Endothelial cell of umbilical vein (primary cell): Measurements from ENCODE around the gene SELENOF. TPM values are rescaled to one million over a fixed set of nuclear protein-coding genes. Genes with fewer than 3 reads are reported as not detected.

Source experiments
- BruUV-seq: library from RNA; stranded (reverse); fragments of 400-500 nt; replicated peaks from 2 replicates; lab custom pipeline; 2021; lab: Mats Ljungman, UMichigan
- CTCF ChIA-PET: fragments of 300-600, 350-600 bp; sonication (Branson Sonifier 250); formaldehyde crosslinking; loops from one replicate; lab custom pipeline; 2021; ENCODE audit warnings: antibody characterized with exemption, inconsistent platforms; lab: Charles Lee
- POLR2A ChIA-PET: fragments of 300-600, 350-600 bp; sonication (Branson Sonifier 250); formaldehyde crosslinking; loops from one replicate; lab custom pipeline; 2021; ENCODE audit warnings: antibody characterized with exemption, inconsistent platforms; lab: Charles Lee
- DNase-seq: peaks from one replicate; pipeline ENCODE4 v3.0.0-alpha.2; 2011; ENCODE audit warnings: low read depth, low spot score
- FAIRE-seq: peaks from 2 replicates; lab custom pipeline; 2011; peaks lifted over from hg19 to GRCh38; lab: Jason Lieb, UNC
- H2AFZ ChIP-seq: 2 replicates; pipeline ENCODE4 v1.6.0; 2012; ENCODE audit warnings: low read depth, low read length, control low read depth, inconsistent platforms
- H3K27ac ChIP-seq: 2 replicates; pipeline ENCODE4 v1.5.1; 2011; ENCODE audit warnings: low read depth, mild to moderate bottlenecking, control low read depth, low read length, moderate library complexity; ENCODE audit not compliant: insufficient read depth
- H3K27me3 ChIP-seq, 2 experiments: 2 replicates each; pipeline versions ENCODE4 v1.6.0 to v1.6.1; 2011; ENCODE audit warnings: low read length in 2 of 2, mixed read lengths in 1 of 2; ENCODE audit not compliant: control insufficient read depth in 2 of 2, insufficient read depth in 2 of 2
- H3K36me3 ChIP-seq, 2 experiments: 2 replicates in 1 of 2; 3 replicates in 1 of 2; pipeline ENCODE4 v1.5.1; 2011; ENCODE audit warnings: low read length in 2 of 2, mild to moderate bottlenecking in 1 of 2, moderate library complexity in 1 of 2; ENCODE audit not compliant: control insufficient read depth in 2 of 2, insufficient read depth in 2 of 2; ENCODE audit errors: extremely low read depth in 1 of 2
- H3K4me1 ChIP-seq: 3 replicates; pipeline ENCODE4 v1.5.1; 2011; ENCODE audit warnings: mild to moderate bottlenecking, low read length; ENCODE audit not compliant: control insufficient read depth, insufficient read depth; ENCODE audit errors: extremely low read depth
- H3K4me2 ChIP-seq: 2 replicates; pipeline ENCODE4 v1.6.1; 2011; ENCODE audit warnings: low read length, control low read depth, mixed read lengths; ENCODE audit not compliant: insufficient read depth
- H3K4me3 ChIP-seq, 3 experiments: fragments of 200-600 bp in 1 of 3; sonication (generic), shearing (Covaris generic) in 1 of 3; replicated peaks in 1 of 3; 2 replicates each; pipeline ENCODE4 v1.5.1; 2011 to 2016; ENCODE audit warnings: control low read depth in 3 of 3, low read length in 3 of 3, mild to moderate bottlenecking in 2 of 3, inconsistent platforms in 1 of 3, low read depth in 1 of 3, moderate library complexity in 1 of 3; ENCODE audit not compliant: insufficient read depth in 1 of 3
- H3K79me2 ChIP-seq: 2 replicates; pipeline ENCODE4 v1.6.0; 2012; ENCODE audit warnings: low read length, inconsistent platforms; ENCODE audit not compliant: control insufficient read depth, insufficient read depth
- H3K9ac ChIP-seq: replicated peaks from 2 replicates; pipeline ENCODE3; 2011; ENCODE audit warnings: low read length, control low read depth; ENCODE audit not compliant: insufficient read depth; ENCODE audit errors: extremely low read depth
- H3K9me1 ChIP-seq: replicated peaks from 3 replicates; pipeline ENCODE4 v1.6.0; 2011; ENCODE audit warnings: mild to moderate bottlenecking, low read length; ENCODE audit not compliant: control insufficient read depth, insufficient read depth; ENCODE audit errors: extremely low read depth
- H3K9me3 ChIP-seq: replicated peaks from 2 replicates; pipeline ENCODE4 v1.5.1; 2012; ENCODE audit warnings: low read length, inconsistent platforms; ENCODE audit not compliant: control insufficient read depth, insufficient read depth
- H4K20me1 ChIP-seq: replicated peaks from 2 replicates; pipeline ENCODE3; 2011; ENCODE audit warnings: mild to moderate bottlenecking, low read length; ENCODE audit not compliant: control insufficient read depth, insufficient read depth; ENCODE audit errors: extremely low read depth
- CTCF ChIP-seq, 2 donors: IDR thresholded peaks; 1 replicate in 1 of 2; 2 replicates in 1 of 2; pipeline ENCODE4 v1.5.1; 2011; ENCODE audit warnings: low read length in 2 of 2, mild to moderate bottlenecking in 2 of 2, moderate library complexity in 2 of 2, control low read depth in 1 of 2, inconsistent platforms in 1 of 2, low read depth in 1 of 2; ENCODE audit not compliant: insufficient read depth in 1 of 2; ENCODE audit errors: extremely low read depth in 1 of 2
- EZH2 ChIP-seq: IDR thresholded peaks from 2 replicates; pipeline ENCODE4 v1.6.1; 2012; ENCODE audit warnings: borderline replicate concordance, low read depth, mild to moderate bottlenecking, moderate library complexity, low read length, inconsistent platforms; ENCODE audit not compliant: severe bottlenecking
- FOS ChIP-seq: IDR thresholded peaks from 2 replicates; pipeline ENCODE4 v1.6.1; 2011; ENCODE audit warnings: mild to moderate bottlenecking, low read length, moderate library complexity, borderline replicate concordance; ENCODE audit not compliant: insufficient read depth
- GATA2 ChIP-seq: IDR thresholded peaks from 2 replicates; pipeline ENCODE4 v1.7.0; 2011; ENCODE audit warnings: low read depth, mild to moderate bottlenecking, moderate library complexity, mixed read lengths, low read length; ENCODE audit not compliant: insufficient read length, insufficient read depth
- JUN ChIP-seq: IDR thresholded peaks from 2 replicates; pipeline ENCODE4 v1.6.1; 2011; ENCODE audit warnings: borderline replicate concordance, low read depth; ENCODE audit not compliant: insufficient read length, insufficient read depth
- MAX ChIP-seq: IDR thresholded peaks from 2 replicates; pipeline ENCODE4 v1.6.1; 2011; ENCODE audit not compliant: insufficient read depth, insufficient read length
- MYC ChIP-seq: IDR thresholded peaks from one replicate; pipeline ENCODE4 v1.6.1; 2011; ENCODE audit warnings: mild to moderate bottlenecking, low read depth, low read length
- POLR2A ChIP-seq: IDR thresholded peaks from 2 replicates; pipeline ENCODE4 v1.6.1; 2012; ENCODE audit warnings: low read depth, mild to moderate bottlenecking, control low read depth, low read length
- POLR2AphosphoS5 ChIP-seq: IDR thresholded peaks from 2 replicates; pipeline ENCODE4 v1.6.1; 2012; ENCODE audit warnings: low read depth, mild to moderate bottlenecking, control low read depth, low read length, moderate library complexity; ENCODE audit not compliant: insufficient read depth
- dilution Hi-C: fragments of 300-500 bp; cut with MboI; formaldehyde crosslinking; loops from one replicate; pipeline ENCODE4 v1.15.0; 2019; ENCODE audit warnings: low sequenced_read_pairs; ENCODE audit not compliant: extremely low pct_ligation_motif_present
- intact Hi-C: fragments of 100-400 bp; cut with micrococcal nuclease; formaldehyde crosslinking; loops from one replicate; pipeline ENCODE4 v1.10.0; 2022
- polyA plus RNA-seq, 4 experiments: library from polyadenylated mRNA; depleted of rRNA in 3 of 4; stranded (reverse) in 3 of 4; unstranded in 1 of 4; fragments of >200 nt; gene quantifications; 2 replicates each; pipeline versions ENCODE4 v1.2.1 to v1.2.3, GENCODE V29; 2011 to 2012; ENCODE audit warnings: missing spikeins in 1 of 4
- total RNA-seq: library from RNA; stranded (reverse); gene quantifications from 2 replicates; pipeline ENCODE4 v1.2.3, GENCODE V29; 2021

Gene SELENOF
- total and polyA plus RNA-seq, 2 donors (not counting 3 experiments of a cell fraction or from before 2014, with no cell fraction given): 102 to 202 TPM

GRCh38 chr1:86915737-86916235 is 1.9 kb upstream of the SELENOF start:
- BruUV-seq: no TSS peak
- Histone ChIP-seq H3K9ac (peak overlapping the region; percentile 55), H2AFZ (peak overlapping the region; percentile 53), H3K9me3 (no peaks in the 10 kb centered on the region), H3K4me3 (peak overlapping the region; percentile 67 to 82 (median 78)), H3K4me1 (peaks cover 16% of the 10 kb centered on the region), H3K27ac (no peak overlapping the region), H3K27me3 (no peaks in the 10 kb centered on the region), H3K79me2 (peaks cover 64% of the 10 kb centered on the region), H4K20me1 (no peaks in the 10 kb centered on the region), H3K36me3 (no peaks in the 10 kb centered on the region), H3K9me1 (no peaks in the 10 kb centered on the region), H3K4me2 (peak overlapping the region; percentile 85)
- FAIRE-seq (no peak), DNase-seq (no peak)
- ChIA-PET CTCF (interaction anchor here (1.0 to 3.7 kb wide), 13 partner anchors 9 to 212 kb away, joined by 3 to 34 read pairs (median 4); partner anchors contain the start of gene SH3GLB1), POLR2A (interaction anchor here (0.6 kb wide), 1 partner anchor 413 kb away, joined by 3 read pairs; no protein-coding TSS in a partner anchor)
- no peak for TF ChIP-seq EZH2
- no peak for TF ChIP-seq POLR2A
- TF ChIP-seq POLR2AphosphoS5: no peak
- no peak for TF ChIP-seq CTCF (IDR thresholded peaks at IDR 0.05; ENCODE audit: extremely low read depth in 1 of 2, insufficient read depth in 1 of 2, low read depth in 1 of 2, low read length in 2 of 2)
- TF ChIP-seq JUN: no peak
- TF ChIP-seq GATA2: no peak
- TF ChIP-seq MAX: no peak
- no peak for TF ChIP-seq MYC
- TF ChIP-seq FOS: no peak
- intact Hi-C loops: loop anchor here (1.0 to 10.0 kb wide), 7 partner anchors 50 to 1769 kb away; partner anchors contain the start of genes ODF2L, PKN2 and SH3GLB1
- dilution Hi-C loops: no loop called here
